ENCODE measurements around the gene TBCCD1. TPM values are rescaled to one million over a fixed set of nuclear protein-coding genes. Genes with fewer than 3 reads are reported as not detected.
A peak's percentile ranks its signal among the peaks of the same experiment; 100 is the strongest.

TBCCD1 gene
- polyA plus RNA-seq, 4 donors, result 3.2 to 15.6 (median 5.3) TPM

DNA sequence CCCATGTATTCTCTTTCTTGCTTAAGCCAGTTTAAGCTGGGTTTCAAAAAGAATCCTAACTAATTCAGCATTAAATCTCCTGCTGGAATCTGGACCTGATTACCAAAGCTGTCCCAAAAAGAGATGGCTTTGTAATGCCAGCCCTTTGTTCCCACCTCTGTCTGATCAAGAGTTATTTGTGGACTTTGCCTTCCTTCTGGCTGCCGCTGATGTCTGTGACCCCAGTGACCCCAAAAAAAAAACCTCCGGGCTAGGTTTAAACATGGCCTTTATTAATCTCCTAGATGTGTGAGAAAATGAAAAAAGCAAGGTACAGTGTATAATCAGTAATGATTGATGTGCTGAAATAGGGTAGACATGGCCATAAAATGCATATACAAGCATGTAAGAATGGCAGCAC is 43.7 kb downstream of the TBCCD1 start:
- 0 to 37% (median 33%) methylated on average over 2 of the region's 2 CpGs for WGBS, 3 donors
- no peak for FAIRE-seq
- H3K27ac ChIP-seq (ENCODE audit: low read depth in 1 of 3, low read length in 2 of 3), result no peak overlapping the region
- peak in 1 of 2 donors; percentile 29 for DNase-seq
- H3K36me3 ChIP-seq (ENCODE audit: control insufficient read depth in 3 of 3, insufficient read depth in 2 of 3, low read depth in 1 of 3, low read length in 3 of 3), result no peaks in the 10 kb centered on the region
- no peak overlapping the region for H3K4me3 ChIP-seq (ENCODE audit: low read depth in 1 of 3, low read length in 3 of 3)
- no peaks in the 10 kb centered on the region for H3K9me3 ChIP-seq (ENCODE audit: control insufficient read depth in 2 of 2, insufficient read depth in 1 of 2, low read depth in 1 of 2, low read length in 1 of 2)
- no peaks in the 10 kb centered on the region for H3K4me1 ChIP-seq (ENCODE audit: control insufficient read depth in 3 of 3, insufficient read depth in 2 of 3, low read depth in 1 of 3, low read length in 2 of 3)
- no peaks in the 10 kb centered on the region for H3K27me3 ChIP-seq (ENCODE audit: control insufficient read depth in 3 of 3, insufficient read depth in 3 of 3, low read length in 3 of 3)

- no peaks in the 10 kb centered on the region for H3K4me1 ChIP-seq (ENCODE audit: control insufficient read depth in 3 of 3, insufficient read depth in 2 of 3, low read depth in 1 of 3, low read length in 2 of 3)
- H3K36me3 ChIP-seq (ENCODE audit: control insufficient read depth in 3 of 3, insufficient read depth in 2 of 3, low read depth in 1 of 3, low read length in 3 of 3), result no peaks in the 10 kb centered on the region
- H3K4me3 ChIP-seq (ENCODE audit: low read depth in 1 of 3, low read length in 3 of 3), result no peak overlapping the region
- DNase-seq, result no peak
- H3K9me3 ChIP-seq (ENCODE audit: control insufficient read depth in 2 of 2, insufficient read depth in 1 of 2, low read depth in 1 of 2, low read length in 1 of 2), result no peaks in the 10 kb centered on the region
- no peaks in the 10 kb centered on the region for H3K27me3 ChIP-seq (ENCODE audit: control insufficient read depth in 3 of 3, insufficient read depth in 3 of 3, low read length in 3 of 3)
- FAIRE-seq, result no peak
- WGBS, 3 donors, result 86 to 92% (median 86%) methylated on average over 6 of the region's 6 CpGs
- no peak overlapping the region for H3K27ac ChIP-seq (ENCODE audit: low read depth in 1 of 3, low read length in 2 of 3)
These were observed 44.1 kb downstream of the TBCCD1 start for GRCh38 chr3:186523022-186523421.

- FAIRE-seq, result no peak
These were observed 45.9 kb downstream of the TBCCD1 start for GRCh38 chr3:186520957-186521842.

GRCh38 chr3:186520431-186520830 is 46.7 kb downstream of the TBCCD1 start:
- no peak overlapping the region for H3K27ac ChIP-seq (ENCODE audit: low read depth in 1 of 3, low read length in 2 of 3)
- no peaks in the 10 kb centered on the region for H3K36me3 ChIP-seq (ENCODE audit: control insufficient read depth in 3 of 3, insufficient read depth in 2 of 3, low read depth in 1 of 3, low read length in 3 of 3)
- FAIRE-seq (no peak), DNase-seq (no peak)
- H3K4me1 ChIP-seq (ENCODE audit: control insufficient read depth in 3 of 3, insufficient read depth in 2 of 3, low read depth in 1 of 3, low read length in 2 of 3), result no peaks in the 10 kb centered on the region
- WGBS, 3 donors, result 58 to 82% (median 81%) methylated on average over 5 of the region's 5 CpGs
- peaks cover 0 to 5% of the 10 kb centered on the region in 2 donors for H3K9me3 ChIP-seq (ENCODE audit: control insufficient read depth in 2 of 2, insufficient read depth in 1 of 2, low read depth in 1 of 2, low read length in 1 of 2)
- no peak overlapping the region for H3K4me3 ChIP-seq (ENCODE audit: low read depth in 1 of 3, low read length in 3 of 3)
- H3K27me3 ChIP-seq (ENCODE audit: control insufficient read depth in 3 of 3, insufficient read depth in 3 of 3, low read length in 3 of 3), result peaks cover 0 to 4% (median 0%) of the 10 kb centered on the region in 3 donors

More at GRCh38 chr3:186520957-186521842, 45.9 kb downstream of the TBCCD1 start:
- H3K36me3 ChIP-seq (ENCODE audit: control insufficient read depth in 3 of 3, insufficient read depth in 2 of 3, low read depth in 1 of 3, low read length in 3 of 3), result no peaks in the 10 kb centered on the region
- WGBS, 3 donors, result 58 to 61% (median 60%) methylated on average over 10 of the region's 10 CpGs
- H3K4me3 ChIP-seq (ENCODE audit: low read depth in 1 of 3, low read length in 3 of 3), result no peak overlapping the region
- H3K4me1 ChIP-seq (ENCODE audit: control insufficient read depth in 3 of 3, insufficient read depth in 2 of 3, low read depth in 1 of 3, low read length in 2 of 3), result no peaks in the 10 kb centered on the region
- no peak for DNase-seq
- no peak overlapping the region for H3K27ac ChIP-seq (ENCODE audit: low read depth in 1 of 3, low read length in 2 of 3)
- no peaks in the 10 kb centered on the region for H3K27me3 ChIP-seq (ENCODE audit: control insufficient read depth in 3 of 3, insufficient read depth in 3 of 3, low read length in 3 of 3)
- peaks cover 0 to 5% of the 10 kb centered on the region in 2 donors for H3K9me3 ChIP-seq (ENCODE audit: control insufficient read depth in 2 of 2, insufficient read depth in 1 of 2, low read depth in 1 of 2, low read length in 1 of 2)

DNA sequence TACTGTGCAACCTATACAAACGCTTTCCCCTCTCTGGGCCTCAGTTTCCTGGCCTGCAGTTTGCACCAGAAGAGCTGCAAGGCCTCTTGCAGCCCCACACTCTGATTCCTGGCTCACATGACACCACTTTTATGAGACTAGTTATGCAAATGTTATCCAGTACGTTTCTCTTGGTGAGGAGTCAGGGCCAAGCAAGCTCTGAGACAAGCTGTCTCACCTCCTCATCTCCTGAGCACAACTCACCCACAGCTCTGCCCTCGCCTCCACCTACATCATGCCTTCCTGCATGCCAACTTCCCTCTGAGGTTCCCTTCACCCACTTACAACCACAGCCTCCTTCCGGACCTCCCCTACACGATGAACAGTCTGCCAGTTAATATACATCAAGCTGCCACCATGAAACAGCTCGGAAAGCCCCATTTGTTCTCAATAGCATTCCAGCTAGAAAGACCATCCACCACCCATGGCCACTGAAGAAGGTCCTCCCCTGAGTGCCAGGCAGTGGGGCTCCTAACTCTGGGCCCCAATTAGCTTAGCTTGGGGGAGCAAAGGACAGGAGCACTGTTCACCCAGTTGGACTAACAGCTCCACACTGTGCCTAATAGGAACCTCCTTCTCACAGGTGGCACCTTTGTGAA is 48.0 kb downstream of the TBCCD1 start:
- FAIRE-seq (no peak), DNase-seq (no peak)
- H3K9me3 ChIP-seq (ENCODE audit: control insufficient read depth in 2 of 2, insufficient read depth in 1 of 2, low read depth in 1 of 2, low read length in 1 of 2), result peaks cover 0 to 5% of the 10 kb centered on the region in 2 donors
- H3K4me3 ChIP-seq (ENCODE audit: low read depth in 1 of 3, low read length in 3 of 3), result no peak overlapping the region
- WGBS, 3 donors, result 61 to 67% (median 64%) methylated on average over 6 of the region's 6 CpGs
- H3K27ac ChIP-seq (ENCODE audit: low read depth in 1 of 3, low read length in 2 of 3), result no peak overlapping the region
- no peaks in the 10 kb centered on the region for H3K4me1 ChIP-seq (ENCODE audit: control insufficient read depth in 3 of 3, insufficient read depth in 2 of 3, low read depth in 1 of 3, low read length in 2 of 3)
- H3K27me3 ChIP-seq (ENCODE audit: control insufficient read depth in 3 of 3, insufficient read depth in 3 of 3, low read length in 3 of 3), result peaks cover 0 to 10% (median 0%) of the 10 kb centered on the region in 3 donors
- H3K36me3 ChIP-seq (ENCODE audit: control insufficient read depth in 3 of 3, insufficient read depth in 2 of 3, low read depth in 1 of 3, low read length in 3 of 3), result no peaks in the 10 kb centered on the region

GRCh38 chr3:186517218-186517617 is 49.9 kb downstream of the TBCCD1 start:
- no peak overlapping the region for H3K27ac ChIP-seq (ENCODE audit: low read depth in 1 of 3, low read length in 2 of 3)
- peaks cover 0 to 14% (median 0%) of the 10 kb centered on the region in 3 donors for H3K27me3 ChIP-seq (ENCODE audit: control insufficient read depth in 3 of 3, insufficient read depth in 3 of 3, low read length in 3 of 3)
- 91 to 95% (median 91%) methylated on average over 4 of the region's 4 CpGs for WGBS, 3 donors
- no peaks in the 10 kb centered on the region for H3K36me3 ChIP-seq (ENCODE audit: control insufficient read depth in 3 of 3, insufficient read depth in 2 of 3, low read depth in 1 of 3, low read length in 3 of 3)
- peaks cover 0 to 5% of the 10 kb centered on the region in 2 donors for H3K9me3 ChIP-seq (ENCODE audit: control insufficient read depth in 2 of 2, insufficient read depth in 1 of 2, low read depth in 1 of 2, low read length in 1 of 2)
- FAIRE-seq (no peak), DNase-seq (no peak)
- no peaks in the 10 kb centered on the region for H3K4me1 ChIP-seq (ENCODE audit: control insufficient read depth in 3 of 3, insufficient read depth in 2 of 3, low read depth in 1 of 3, low read length in 2 of 3)
- H3K4me3 ChIP-seq (ENCODE audit: low read depth in 1 of 3, low read length in 3 of 3), result no peak overlapping the region

GRCh38 chr3:186516646-186517045 is 50.5 kb downstream of the TBCCD1 start:
- Histone ChIP-seq H3K27me3 (ENCODE audit: control insufficient read depth in 3 of 3, insufficient read depth in 3 of 3, low read length in 3 of 3) (peaks cover 0 to 14% (median 0%) of the 10 kb centered on the region in 3 donors), H3K9me3 (ENCODE audit: control insufficient read depth in 2 of 2, insufficient read depth in 1 of 2, low read depth in 1 of 2, low read length in 1 of 2) (peaks cover 0 to 5% of the 10 kb centered on the region in 2 donors), H3K27ac (ENCODE audit: low read depth in 1 of 3, low read length in 2 of 3) (no peak overlapping the region), H3K4me3 (ENCODE audit: low read depth in 1 of 3, low read length in 3 of 3) (no peak overlapping the region), H3K4me1 (ENCODE audit: control insufficient read depth in 3 of 3, insufficient read depth in 2 of 3, low read depth in 1 of 3, low read length in 2 of 3) (no peaks in the 10 kb centered on the region), H3K36me3 (ENCODE audit: control insufficient read depth in 3 of 3, insufficient read depth in 2 of 3, low read depth in 1 of 3, low read length in 3 of 3) (no peaks in the 10 kb centered on the region)
- 94 to 99% (median 96%) methylated on average over 2 of the region's 2 CpGs for WGBS, 3 donors
- no peak for FAIRE-seq
- DNase-seq, result no peak

DNA sequence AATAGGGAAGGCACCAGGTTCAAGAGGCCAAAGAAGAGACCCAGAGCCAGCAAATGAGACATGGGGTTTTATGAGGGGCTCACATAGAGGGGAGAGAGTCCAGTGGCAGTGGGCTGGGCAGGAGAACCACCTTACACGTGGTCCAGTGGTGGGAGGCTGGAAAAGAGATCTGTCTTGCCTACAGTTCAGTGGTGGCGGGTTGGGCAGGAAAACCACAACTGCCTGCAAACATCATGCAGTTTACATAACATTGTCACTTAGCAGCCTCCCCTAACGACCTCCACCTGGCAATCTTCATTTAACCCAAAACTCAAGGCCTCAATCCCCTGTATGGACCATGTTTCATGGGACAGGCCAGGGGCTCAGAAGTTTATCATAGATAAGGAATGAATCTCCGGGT is 52.0 kb downstream of the TBCCD1 start:
- Histone ChIP-seq H3K4me3 (ENCODE audit: low read depth in 1 of 3, low read length in 3 of 3) (no peak overlapping the region), H3K36me3 (ENCODE audit: control insufficient read depth in 3 of 3, insufficient read depth in 2 of 3, low read depth in 1 of 3, low read length in 3 of 3) (no peaks in the 10 kb centered on the region), H3K9me3 (ENCODE audit: control insufficient read depth in 2 of 2, insufficient read depth in 1 of 2, low read depth in 1 of 2, low read length in 1 of 2) (peaks cover 0 to 5% of the 10 kb centered on the region in 2 donors), H3K4me1 (ENCODE audit: control insufficient read depth in 3 of 3, insufficient read depth in 2 of 3, low read depth in 1 of 3, low read length in 2 of 3) (no peaks in the 10 kb centered on the region), H3K27me3 (ENCODE audit: control insufficient read depth in 3 of 3, insufficient read depth in 3 of 3, low read length in 3 of 3) (peaks cover 0 to 14% (median 0%) of the 10 kb centered on the region in 3 donors), H3K27ac (ENCODE audit: low read depth in 1 of 3, low read length in 2 of 3) (no peak overlapping the region)
- WGBS, 3 donors, result 39 to 43% (median 41%) methylated on average over 4 of the region's 4 CpGs
- no peak for DNase-seq
- no peak for FAIRE-seq
